Activated CD4-positive, alpha-beta T cell treated with anti-CD3 and anti-CD28 coated beads, Interleukin-2, amount 50 U/mL, for 1 hour (primary cell): ENCODE data around the gene MLLT10.
"Not testable (repeated sequence)": the region's sequence is repeated elsewhere in the genome, so short reads cannot be mapped to it uniquely, and the experiment has no call there.

Experiments used
- DNase-seq: peaks from one replicate; pipeline ENCODE4 v3.0.0-alpha.2; 2020

MLLT10 gene

GRCh38 chr10:21588159-21588558 lies 54.1 kb downstream of the MLLT10 start:
- not testable (repeated sequence) for DNase-seq

- no peak for DNase-seq
Observed at GRCh38 chr10:21593986-21594385, 60.0 kb downstream of the MLLT10 start.

- DNase-seq = no peak
Observed at GRCh38 chr10:21599582-21599981, 65.5 kb downstream of the MLLT10 start.

GRCh38 chr10:21600804-21601433 lies 66.9 kb downstream of the MLLT10 start:
- DNase-seq = no peak

- DNase-seq = no peak
Observed at GRCh38 chr10:21602313-21602712, 68.3 kb downstream of the MLLT10 start.

GRCh38 chr10:21603721-21604120 lies 69.7 kb downstream of the MLLT10 start:
- no peak for DNase-seq

- DNase-seq = no peak
Observed at GRCh38 chr10:21604651-21605050, 70.6 kb downstream of the MLLT10 start.

GRCh38 chr10:21607907-21608306 lies 73.9 kb downstream of the MLLT10 start:
- no peak for DNase-seq

- DNase-seq = no peak
Observed at GRCh38 chr10:21614000-21614399, 80.0 kb downstream of the MLLT10 start.

- no peak for DNase-seq
Observed at GRCh38 chr10:21617267-21617666, 83.2 kb downstream of the MLLT10 start.

- DNase-seq = no peak
Observed at GRCh38 chr10:21623291-21623690, 89.3 kb downstream of the MLLT10 start.

GRCh38 chr10:21624421-21624820 lies 90.4 kb downstream of the MLLT10 start:
- not testable (repeated sequence) for DNase-seq

GRCh38 chr10:21624951-21625350 lies 90.9 kb downstream of the MLLT10 start:
- DNase-seq = no peak

GRCh38 chr10:21625623-21626229 lies 91.7 kb downstream of the MLLT10 start:
- DNase-seq = no peak

- DNase-seq = no peak
Observed at GRCh38 chr10:21626457-21627161, 92.6 kb downstream of the MLLT10 start.

GRCh38 chr10:21627331-21627730 lies 93.3 kb downstream of the MLLT10 start:
- DNase-seq = no peak

- DNase-seq = no peak
Observed at GRCh38 chr10:21628023-21628422, 94.0 kb downstream of the MLLT10 start.

- DNase-seq = not testable (repeated sequence)
Observed at GRCh38 chr10:21628645-21629044, 94.6 kb downstream of the MLLT10 start.

- DNase-seq = no peak
Observed at GRCh38 chr10:21634599-21635365, 100.8 kb downstream of the MLLT10 start.

- no peak for DNase-seq
Observed at GRCh38 chr10:21637795-21638194, 103.8 kb downstream of the MLLT10 start.

- no peak for DNase-seq
Observed at GRCh38 chr10:21638681-21639080, 104.6 kb downstream of the MLLT10 start.

GRCh38 chr10:21648040-21648439 lies 114.0 kb downstream of the MLLT10 start:
- no peak for DNase-seq

- no peak for DNase-seq
Observed at GRCh38 chr10:21649454-21649872, 115.4 kb downstream of the MLLT10 start.
